GM12891 (cell line): ENCODE data around the gene TMEM135.
"Not testable (repeated sequence)": the region's sequence is repeated elsewhere in the genome, so short reads cannot be mapped to it uniquely, and the experiment has no call there.

Experiments
- DNase-seq: peaks from one replicate; pipeline ENCODE4 v3.0.0; 2011; ENCODE audit warnings: low spot score; ENCODE audit not compliant: insufficient read length
- FAIRE-seq: peaks from 2 replicates; lab custom pipeline; 2011; peaks lifted over from hg19 to GRCh38; lab: Jason Lieb, UNC
- PAX5 ChIP-seq: IDR thresholded peaks from 2 replicates; pipeline ENCODE4 v1.6.1; 2011; ENCODE audit warnings: low read length, moderate library complexity, mild to moderate bottlenecking; ENCODE audit not compliant: insufficient read depth, severe bottlenecking
- POLR2A ChIP-seq: IDR thresholded peaks from 2 replicates; pipeline ENCODE4 v1.6.1; 2011; ENCODE audit warnings: low read depth, low read length, control low read depth
- POLR2AphosphoS5 ChIP-seq: IDR thresholded peaks from 2 replicates; pipeline ENCODE4 v1.6.1; 2011; ENCODE audit warnings: low read depth, low read length, control low read depth
- POU2F2 ChIP-seq: IDR thresholded peaks from 2 replicates; pipeline ENCODE4 v1.6.1; 2011; ENCODE audit warnings: low read depth, mild to moderate bottlenecking, control low read depth, low read length, moderate library complexity
- SPI1 ChIP-seq: IDR thresholded peaks from 2 replicates; pipeline ENCODE4 v1.6.1; 2011; ENCODE audit warnings: low read depth, low read length, control low read depth
- TAF1 ChIP-seq: IDR thresholded peaks from 2 replicates; pipeline ENCODE4 v1.6.1; 2011; ENCODE audit warnings: low read depth, low read length, control low read depth

The TMEM135 gene

DNA sequence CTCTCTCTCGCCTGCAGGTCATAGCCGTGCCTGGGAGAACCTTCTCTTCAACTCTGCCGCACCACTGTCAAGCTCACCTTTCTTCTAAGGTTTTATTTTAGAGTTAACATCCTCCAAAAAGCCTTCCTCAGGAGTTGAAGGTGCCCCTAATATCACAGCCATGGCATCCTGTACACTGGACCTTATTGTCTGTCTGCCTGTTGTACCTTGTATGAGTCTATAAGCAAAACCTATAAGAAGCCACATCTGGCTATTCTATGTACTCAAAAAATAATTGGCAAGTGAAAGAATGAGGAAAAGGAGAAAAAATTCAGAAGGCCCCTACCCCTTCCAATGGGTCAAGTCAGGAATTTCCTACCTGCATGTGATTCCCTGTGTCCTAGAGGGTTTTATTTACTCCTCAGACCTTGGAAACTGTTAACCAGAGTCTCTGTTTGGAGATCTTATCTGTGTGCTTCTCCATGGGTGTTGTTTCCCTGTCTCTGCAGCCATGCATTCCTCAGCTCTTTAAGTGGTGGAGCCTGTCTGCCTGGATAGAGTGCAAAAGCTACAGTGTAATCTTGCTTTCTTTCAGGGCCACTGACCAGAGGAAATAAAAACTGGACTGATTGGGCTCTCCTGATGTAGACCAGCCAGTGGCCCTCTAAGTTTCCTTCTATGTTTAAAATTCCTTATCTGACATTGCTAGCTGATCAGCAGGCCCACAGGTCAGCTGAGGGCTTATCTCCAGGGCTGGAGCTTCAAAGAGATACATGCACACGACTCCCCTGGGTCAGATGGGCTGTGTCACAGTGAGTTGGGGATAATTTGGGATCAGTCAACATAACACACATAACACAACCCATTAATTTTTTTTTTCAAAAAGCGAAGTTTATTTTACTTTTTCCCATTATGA is 37.6 kb upstream of the TMEM135 start:
- DNase-seq (no peak), FAIRE-seq (no peak)
- TF ChIP-seq POLR2A (no peak), TAF1 (no peak), PAX5 (no peak), POU2F2 (no peak), SPI1 (no peak), POLR2AphosphoS5 (no peak)

DNA sequence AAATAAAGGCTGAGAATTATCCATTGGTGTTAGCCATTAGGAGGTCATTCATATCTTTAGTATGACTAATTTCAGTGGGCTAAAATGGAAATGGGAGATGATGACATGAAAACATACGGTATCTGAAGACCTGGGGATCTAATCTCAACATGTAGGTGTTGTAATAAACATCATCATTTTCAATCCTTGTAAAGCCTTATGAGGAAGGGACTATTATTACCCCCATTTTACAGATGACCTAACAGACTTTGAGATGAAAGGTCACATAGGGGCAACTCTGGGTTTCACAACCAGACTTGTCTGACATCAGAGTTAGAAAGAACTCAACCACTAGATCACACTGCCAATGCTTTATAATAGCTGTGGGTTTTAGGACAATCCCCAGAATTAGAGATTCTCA is 34.8 kb upstream of the TMEM135 start:
- TF ChIP-seq PAX5, result no peak
- TF ChIP-seq POLR2AphosphoS5, result no peak
- TF ChIP-seq POU2F2, result no peak
- no peak for TF ChIP-seq TAF1
- no peak for TF ChIP-seq SPI1
- no peak for TF ChIP-seq POLR2A

DNA sequence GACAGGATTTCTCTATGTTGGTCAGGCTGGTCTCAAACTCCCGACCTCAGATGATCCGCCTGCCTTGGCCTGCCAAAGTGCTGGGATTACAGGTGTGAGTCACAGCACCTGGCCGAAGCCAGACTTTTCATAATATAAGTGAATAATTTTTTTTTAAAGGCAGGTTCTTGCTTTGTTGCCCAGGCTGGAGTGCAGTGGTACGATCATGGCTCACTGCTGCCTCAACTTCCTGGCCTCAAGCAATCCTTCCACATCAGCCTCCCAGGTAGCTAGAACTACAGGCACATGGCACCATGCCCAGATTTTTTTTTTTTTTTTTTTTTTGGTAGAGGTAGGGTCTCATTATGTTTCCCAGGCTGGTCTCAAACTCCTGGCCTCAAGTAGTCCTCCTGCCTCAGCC is 33.5 kb upstream of the TMEM135 start:
- FAIRE-seq, DNase-seq: not testable (repeated sequence)

More for the DNA sequence above, 34.8 kb upstream of the TMEM135 start:
- FAIRE-seq (no peak), DNase-seq (no peak)

DNA sequence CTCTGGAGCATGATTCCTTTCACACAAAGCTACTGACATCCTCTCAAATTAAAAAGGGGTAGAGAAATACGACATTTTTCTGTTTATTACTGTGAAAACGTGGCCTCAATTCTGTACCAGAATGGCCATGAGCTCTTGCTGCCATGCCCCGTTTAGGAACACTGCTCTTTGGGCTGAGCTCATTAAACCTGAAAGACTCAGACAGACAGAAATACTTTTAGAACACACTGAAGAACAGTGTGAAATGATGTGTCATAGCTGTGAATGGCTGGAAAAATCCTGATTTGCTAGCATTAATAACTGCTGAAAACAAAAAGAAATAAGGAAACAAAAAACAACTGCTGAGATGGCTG is 32.2 kb upstream of the TMEM135 start:
- TF ChIP-seq POLR2A (no peak), TAF1 (no peak), POLR2AphosphoS5 (no peak), PAX5 (no peak), POU2F2 (no peak), SPI1 (no peak)

DNA sequence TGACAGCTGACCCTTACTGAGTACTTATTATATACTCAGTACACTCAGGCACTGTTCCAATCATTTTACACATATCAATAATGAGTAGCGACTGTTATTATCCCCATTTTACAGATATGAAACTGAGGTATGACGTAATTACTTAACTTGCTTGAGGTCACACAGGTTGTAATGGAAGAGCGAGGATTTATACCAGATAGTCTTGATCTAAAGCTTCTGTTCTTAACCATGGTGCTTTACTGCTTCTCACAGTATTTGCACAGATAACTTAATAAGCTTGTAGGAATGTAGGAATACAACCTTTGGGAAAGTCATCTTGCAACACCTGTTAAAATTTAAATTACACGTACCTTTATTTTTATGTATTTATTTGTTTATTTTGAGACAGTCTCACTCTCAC is 31.7 kb upstream of the TMEM135 start:
- FAIRE-seq, result no peak
- DNase-seq, result no peak

More for the DNA sequence above, 32.2 kb upstream of the TMEM135 start:
- no peak for DNase-seq
- FAIRE-seq, result no peak

DNA sequence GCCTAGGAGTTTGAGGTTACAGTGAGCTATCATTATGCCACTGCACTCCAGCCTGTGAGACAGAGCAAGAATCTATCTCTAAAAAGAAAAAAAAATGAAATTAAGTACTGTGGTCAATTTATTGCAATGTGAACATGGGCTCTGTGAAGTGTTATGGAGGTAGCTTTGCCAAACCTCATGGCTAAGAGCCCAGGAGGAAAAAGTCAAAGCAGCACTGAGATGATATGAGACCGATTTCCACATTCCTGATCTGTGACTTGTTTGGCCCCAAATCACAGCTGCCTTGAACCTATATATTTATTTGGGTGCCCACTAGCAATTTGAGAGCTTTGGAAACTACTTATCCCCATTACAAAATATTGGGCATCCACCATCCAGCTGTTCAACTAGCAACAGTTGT is 29.8 kb upstream of the TMEM135 start:
- DNase-seq (no peak), FAIRE-seq (no peak)

More for the DNA sequence above, 31.7 kb upstream of the TMEM135 start:
- TF ChIP-seq POU2F2 (no peak), SPI1 (no peak), POLR2A (no peak), POLR2AphosphoS5 (no peak), TAF1 (no peak), PAX5 (no peak)

DNA sequence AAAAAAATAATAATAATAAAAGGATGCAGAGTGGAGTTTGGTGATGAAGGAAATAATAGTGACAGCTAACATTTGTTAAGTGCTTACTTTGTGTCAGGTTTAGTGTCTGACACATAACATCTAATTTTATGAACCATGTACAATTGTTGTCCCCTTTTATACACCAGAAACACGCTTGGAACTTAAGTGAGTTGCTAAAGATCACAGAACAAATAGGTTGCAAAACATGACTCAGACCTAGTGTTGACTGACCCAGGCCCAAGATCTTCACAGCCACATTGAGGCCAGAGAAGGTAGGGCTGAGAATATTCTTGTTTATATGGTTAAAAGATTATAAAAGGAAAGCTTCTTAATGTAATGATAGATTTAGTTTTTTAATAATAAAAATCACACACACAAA is 25.6 kb upstream of the TMEM135 start:
- TF ChIP-seq POLR2A (no peak), TAF1 (no peak), POLR2AphosphoS5 (no peak), SPI1 (no peak), POU2F2 (no peak), PAX5 (no peak)
- no peak for DNase-seq
- no peak for FAIRE-seq

More for the DNA sequence above, 29.8 kb upstream of the TMEM135 start:
- TF ChIP-seq POLR2AphosphoS5, result no peak
- no peak for TF ChIP-seq TAF1
- no peak for TF ChIP-seq POLR2A
- no peak for TF ChIP-seq SPI1
- no peak for TF ChIP-seq POU2F2

DNA sequence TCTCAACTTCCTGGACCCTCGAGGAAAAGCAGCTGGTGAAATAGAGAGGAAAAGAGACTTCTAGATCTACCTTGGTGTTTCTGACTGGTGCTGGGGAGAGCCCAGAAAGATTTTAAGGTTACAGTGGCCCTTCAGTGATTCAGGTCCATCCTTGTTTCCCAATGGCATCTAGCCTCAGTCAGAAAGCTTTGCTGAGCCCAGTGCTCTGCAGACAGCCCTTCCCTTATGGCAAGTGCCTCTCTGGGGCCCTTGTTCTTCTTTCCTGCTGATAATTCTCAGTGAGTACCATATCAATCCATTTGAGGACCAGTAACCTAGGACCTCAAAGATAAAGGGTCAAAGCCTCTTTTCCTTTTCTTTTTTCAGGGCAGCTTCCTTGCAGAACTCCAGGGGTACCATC is 25.1 kb upstream of the TMEM135 start:
- DNase-seq, result no peak
- TF ChIP-seq SPI1 (no peak), PAX5 (no peak), POU2F2 (no peak), POLR2AphosphoS5 (no peak), TAF1 (no peak), POLR2A (no peak)
- FAIRE-seq, result no peak

DNA sequence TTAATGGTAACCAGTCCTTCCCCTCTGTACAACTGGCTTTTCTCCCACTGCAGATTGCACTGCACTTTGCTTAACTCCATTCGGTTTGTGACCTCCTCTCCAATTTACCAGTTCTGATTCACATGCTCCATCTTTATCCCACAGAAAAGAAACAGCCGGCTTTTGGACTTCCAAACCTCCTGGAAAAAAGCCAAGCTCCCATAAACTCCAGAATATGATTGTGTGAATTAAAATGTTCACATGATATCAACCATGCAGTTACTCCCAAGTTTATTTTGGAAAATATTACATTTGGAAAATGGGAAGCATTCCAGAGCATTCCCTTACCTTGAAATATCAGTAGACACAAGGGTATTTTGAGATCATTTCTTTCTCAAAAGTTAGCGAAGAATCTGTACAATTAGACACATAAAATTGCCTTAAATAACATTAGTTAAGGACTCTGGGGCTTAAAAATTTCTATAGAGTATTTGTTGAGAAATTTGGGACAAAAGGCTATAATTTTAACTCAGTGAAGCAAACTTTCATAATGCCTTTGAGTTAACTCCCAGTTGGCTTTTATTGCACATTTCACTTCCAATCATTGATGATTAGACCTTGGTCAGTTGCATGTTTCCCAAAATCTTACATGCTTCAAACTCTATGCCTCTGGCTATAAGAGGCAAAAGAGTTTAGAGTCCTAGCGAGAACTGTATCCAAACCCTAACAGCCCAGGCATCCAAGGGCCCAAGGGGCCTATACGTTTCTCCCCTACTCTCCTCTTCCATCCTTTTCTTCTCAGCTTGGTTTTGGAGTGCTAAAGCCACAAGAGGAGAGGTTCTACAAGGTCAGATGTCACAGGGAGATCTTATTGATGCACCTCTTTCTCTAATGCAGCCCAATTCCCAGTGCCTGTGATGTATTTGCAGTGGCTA is 23.6 kb upstream of the TMEM135 start:
- FAIRE-seq, result no peak
- TF ChIP-seq POU2F2, result no peak
- TF ChIP-seq SPI1, result no peak
- TF ChIP-seq POLR2A, result no peak
- TF ChIP-seq POLR2AphosphoS5, result no peak
- TF ChIP-seq TAF1, result no peak
- TF ChIP-seq PAX5, result no peak
- DNase-seq, result no peak
